Measurements from ENCODE around the gene PCDHB13.
"Not testable (repeated sequence)": the region's sequence is repeated elsewhere in the genome, so short reads cannot be mapped to it uniquely, and the experiment has no call there.

- TF ChIP-seq CTCF (conservative IDR thresholded peaks at IDR 0.05; ENCODE audit: low read depth, low read length); CEBPB (IDR thresholded peaks at IDR 0.05; ENCODE audit: low read depth, low read length); MAZ (IDR thresholded peaks at IDR 0.05; ENCODE audit: borderline replicate concordance, low read depth, low read length); NFE2L2 (IDR thresholded peaks at IDR 0.05; ENCODE audit: low read depth, low read length); SMC3 (IDR thresholded peaks at IDR 0.05; ENCODE audit: low read depth, low read length); MXI1 (IDR thresholded peaks at IDR 0.05; ENCODE audit: borderline replicate concordance, low read depth, low read length); POLR2A (IDR thresholded peaks at IDR 0.05; ENCODE audit: low read depth, low read length); FOS (IDR thresholded peaks at IDR 0.05; ENCODE audit: low read depth, low read length); RAD21 (IDR thresholded peaks at IDR 0.05; ENCODE audit: low read length); BHLHE40 (IDR thresholded peaks at IDR 0.05; ENCODE audit: low read depth, low read length); RFX5 (IDR thresholded peaks at IDR 0.05; ENCODE audit: low read depth, low read length); RCOR1 (IDR thresholded peaks at IDR 0.05; ENCODE audit: insufficient replicate concordance, low read length); ELK1 (IDR thresholded peaks at IDR 0.05; ENCODE audit: borderline replicate concordance, low read depth, low read length); MAFK (IDR thresholded peaks at IDR 0.05; ENCODE audit: low read depth, low read length): not testable (repeated sequence)
Observed at GRCh38 chr5:141216035-141216434, 2.3 kb downstream of the PCDHB13 start.
